ENCODE data around the gene MAU2. TPM values are rescaled to one million over a fixed set of nuclear protein-coding genes. Genes with fewer than 3 reads are reported as not detected.

Gene MAU2
- total and polyA plus RNA-seq, 3 experiments from 2014 or later, result 27.6 to 59.4 (median 52.3) TPM

DNA sequence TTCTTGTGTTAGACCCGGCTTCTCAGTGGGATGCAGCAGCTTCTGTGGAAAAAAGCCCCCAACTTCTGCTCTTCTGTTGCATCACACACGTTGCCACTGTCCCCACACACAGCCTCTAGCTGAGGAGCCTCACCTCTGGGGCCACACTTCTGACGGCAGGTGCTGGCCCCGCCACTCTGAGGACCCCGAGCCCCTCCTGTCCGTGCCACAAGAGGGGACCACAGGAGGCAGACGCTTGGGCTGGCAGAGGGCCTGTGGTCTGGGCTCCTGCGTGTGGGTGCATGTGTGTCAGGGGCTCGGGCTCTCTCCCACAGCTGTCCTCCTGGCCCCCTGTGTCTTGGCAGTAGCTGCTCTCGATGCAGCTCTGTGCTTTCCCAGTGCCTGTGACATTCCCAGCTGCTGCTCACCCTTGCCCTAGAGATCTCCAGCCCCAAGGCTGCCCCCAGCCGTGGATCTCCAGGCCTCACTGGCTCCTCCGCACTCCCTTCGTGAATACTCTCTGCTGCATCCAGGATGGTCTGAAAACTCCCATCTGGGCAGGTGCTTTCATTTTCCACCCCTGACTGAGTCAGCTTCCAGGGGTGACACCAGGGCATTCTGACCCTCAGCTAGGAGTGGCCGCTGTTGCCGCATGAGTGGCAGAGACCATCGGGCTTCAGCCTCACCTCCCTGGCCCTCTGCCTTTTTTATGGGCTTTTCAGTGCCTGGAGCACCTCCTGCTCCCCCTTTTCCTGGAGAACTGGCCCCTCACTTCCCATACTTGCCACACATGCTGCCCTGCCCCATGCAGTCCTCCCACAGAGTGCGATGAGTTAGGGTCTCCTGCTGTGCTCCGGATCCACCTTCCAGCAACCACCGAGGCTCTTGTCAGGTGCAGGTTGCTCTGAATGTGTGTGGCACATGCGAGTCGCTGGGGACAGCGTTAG lies 13.7 kb downstream of the MAU2 start:
- H3K36me3 Mint-ChIP-seq, result peaks cover 0 to 79% (median 10%) of the 10 kb centered on the region in 3 donors
- CTCF ChIA-PET, result no interaction called here
- peak overlapping the region in 2 of 8 donors; percentile 33 to 92 for H3K27ac Mint-ChIP-seq
- no peak overlapping the region for H3K4me3 ChIP-seq (ENCODE audit: low read length)
- no peaks in the 10 kb centered on the region for H3K9me3 Mint-ChIP-seq
- H3K4me1 ChIP-seq (ENCODE audit: insufficient read depth, low read length), result no peaks in the 10 kb centered on the region
- no peaks in the 10 kb centered on the region for H3K9me3 ChIP-seq (ENCODE audit: low read length)
- H3K4me1 Mint-ChIP-seq, result peaks cover 7 to 15% (median 9%) of the 10 kb centered on the region in 3 donors
- H3K27me3 Mint-ChIP-seq, result no peaks in the 10 kb centered on the region
- no peak overlapping the region for H3K4me3 Mint-ChIP-seq
- peaks cover 30% of the 10 kb centered on the region for H3K36me3 ChIP-seq (ENCODE audit: insufficient read depth, low read length)
- no peak for DNase-seq
- no peak overlapping the region for H3K27ac ChIP-seq (ENCODE audit: low read depth, low read length)
- no peaks in the 10 kb centered on the region for H3K27me3 ChIP-seq (ENCODE audit: insufficient read depth, low read length, poor library complexity, severe bottlenecking)
- POLR2A ChIA-PET, result no interaction called here

DNA sequence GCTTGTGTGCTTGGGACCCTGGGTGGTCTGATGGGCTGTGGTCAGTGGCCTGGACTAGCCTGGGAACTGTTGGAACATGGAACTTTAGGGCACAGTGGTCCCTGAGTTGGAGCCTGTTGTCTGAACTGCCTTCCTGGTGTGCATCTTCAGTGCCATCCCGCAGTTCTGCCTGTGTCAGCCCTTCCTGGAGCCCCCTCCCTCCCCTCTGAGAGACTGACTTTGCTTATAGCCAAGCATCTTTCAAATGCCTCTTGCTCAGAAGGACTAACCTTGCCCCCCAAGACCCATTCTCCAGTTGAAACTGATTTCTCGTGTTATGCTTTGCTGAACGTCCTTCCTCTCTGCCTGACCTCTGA lies 14.3 kb downstream of the MAU2 start:
- ChIA-PET CTCF (no interaction called here), POLR2A (no interaction called here)
- no peak overlapping the region for H3K4me3 ChIP-seq (ENCODE audit: low read length)
- no peaks in the 10 kb centered on the region for H3K4me1 ChIP-seq (ENCODE audit: insufficient read depth, low read length)
- no peaks in the 10 kb centered on the region for H3K9me3 ChIP-seq (ENCODE audit: low read length)
- Mint-ChIP-seq H3K27ac (peak overlapping the region in 3 of 8 donors; percentile 19 to 76 (median 70)), H3K4me1 (peaks cover 5 to 13% (median 8%) of the 10 kb centered on the region in 3 donors), H3K36me3 (peaks cover 0 to 77% (median 8%) of the 10 kb centered on the region in 3 donors), H3K4me3 (no peak overlapping the region), H3K27me3 (no peaks in the 10 kb centered on the region), H3K9me3 (no peaks in the 10 kb centered on the region)
- H3K27ac ChIP-seq (ENCODE audit: low read depth, low read length), result no peak overlapping the region
- H3K36me3 ChIP-seq (ENCODE audit: insufficient read depth, low read length), result peaks cover 30% of the 10 kb centered on the region
- H3K27me3 ChIP-seq (ENCODE audit: insufficient read depth, low read length, poor library complexity, severe bottlenecking), result no peaks in the 10 kb centered on the region
- no peak for DNase-seq

DNA sequence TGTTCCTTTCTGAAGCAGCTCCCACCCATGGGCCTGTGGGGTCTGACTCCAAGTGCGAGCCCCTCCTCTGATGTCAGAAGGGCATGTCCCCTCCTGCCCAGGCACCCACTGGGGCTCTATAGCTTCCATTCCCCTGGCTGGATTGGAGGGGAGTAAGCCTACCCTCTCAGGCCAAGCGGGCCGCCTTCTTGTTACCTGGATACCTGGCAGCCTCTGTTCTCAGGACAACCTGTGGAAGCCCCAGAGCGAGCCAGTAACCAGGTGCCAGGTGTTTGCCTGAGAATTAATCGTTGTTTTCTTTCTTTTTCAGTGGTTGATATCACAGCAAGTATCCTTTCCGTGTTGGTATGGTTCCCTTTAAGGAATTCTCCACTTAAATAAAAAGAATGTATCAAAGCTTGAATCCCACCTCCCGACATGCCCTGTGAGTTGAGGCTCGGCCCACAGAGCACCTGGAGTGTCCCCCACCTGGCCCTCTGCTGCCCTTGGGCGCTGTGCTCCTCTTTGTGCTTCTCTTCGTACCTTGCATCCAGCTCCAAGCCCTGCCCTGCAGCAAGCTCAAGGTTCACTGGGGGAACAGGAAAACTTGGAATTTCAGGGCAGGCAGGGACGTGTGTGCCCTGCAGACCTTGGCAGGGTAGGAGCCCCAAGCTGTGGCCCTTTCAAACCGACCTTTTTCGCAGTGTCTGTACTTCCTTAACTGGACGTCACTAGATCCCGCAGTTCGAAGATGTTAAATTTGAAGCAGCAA lies 15.0 kb downstream of the MAU2 start:
- Histone ChIP-seq H3K27ac (ENCODE audit: low read depth, low read length) (no peak overlapping the region), H3K4me3 (ENCODE audit: low read length) (no peak overlapping the region), H3K9me3 (ENCODE audit: low read length) (no peaks in the 10 kb centered on the region), H3K27me3 (ENCODE audit: insufficient read depth, low read length, poor library complexity, severe bottlenecking) (no peaks in the 10 kb centered on the region), H3K4me1 (ENCODE audit: insufficient read depth, low read length) (no peaks in the 10 kb centered on the region), H3K36me3 (ENCODE audit: insufficient read depth, low read length) (peaks cover 30% of the 10 kb centered on the region)
- H3K4me3 Mint-ChIP-seq, result no peak overlapping the region
- POLR2A ChIA-PET, result no interaction called here
- DNase-seq, result no peak
- CTCF ChIA-PET, result interaction anchor here (1.0 kb wide), 1 partner anchor 155 kb away, joined by 3 read pairs; no protein-coding TSS in a partner anchor
- no peaks in the 10 kb centered on the region for H3K27me3 Mint-ChIP-seq
- H3K27ac Mint-ChIP-seq, result peak overlapping the region in 2 of 8 donors; percentile 19 to 63
- peaks cover 0 to 75% (median 8%) of the 10 kb centered on the region in 3 donors for H3K36me3 Mint-ChIP-seq
- no peaks in the 10 kb centered on the region for H3K9me3 Mint-ChIP-seq
- H3K4me1 Mint-ChIP-seq, result peaks cover 5 to 13% (median 8%) of the 10 kb centered on the region in 3 donors

DNA sequence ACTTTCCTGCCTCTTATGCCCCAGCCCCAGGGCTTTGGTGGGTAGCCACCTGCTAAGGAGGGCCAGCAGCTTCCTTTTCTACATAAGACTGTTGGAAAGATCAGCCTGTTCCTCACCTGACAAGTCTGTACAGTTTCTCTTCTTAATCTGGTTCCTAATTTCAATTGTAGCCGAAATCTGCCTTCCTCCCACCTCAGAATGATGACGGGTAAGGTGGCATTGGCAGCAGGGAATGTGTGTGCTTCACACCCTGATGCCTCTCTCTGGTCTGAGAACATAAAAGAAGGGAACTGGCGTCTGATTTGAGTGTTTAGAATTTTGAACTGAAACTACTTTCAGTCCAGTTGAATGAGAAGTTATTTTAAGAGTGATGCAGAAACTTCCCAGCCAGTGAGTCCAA lies 16.0 kb downstream of the MAU2 start:
- H3K27ac Mint-ChIP-seq, result no peak overlapping the region
- H3K27ac ChIP-seq (ENCODE audit: low read depth, low read length), result no peak overlapping the region
- POLR2A ChIA-PET, result interaction anchor here (0.6 kb wide), 1 partner anchor 22 kb away, joined by 3 read pairs; no protein-coding TSS in a partner anchor
- H3K36me3 ChIP-seq (ENCODE audit: insufficient read depth, low read length), result peaks cover 34% of the 10 kb centered on the region
- H3K4me1 ChIP-seq (ENCODE audit: insufficient read depth, low read length), result no peaks in the 10 kb centered on the region
- H3K27me3 Mint-ChIP-seq, result no peaks in the 10 kb centered on the region
- H3K4me1 Mint-ChIP-seq, result peaks cover 3 to 13% (median 7%) of the 10 kb centered on the region in 3 donors
- no peaks in the 10 kb centered on the region for H3K9me3 Mint-ChIP-seq
- CTCF ChIA-PET, result interaction anchor here (1.5 kb wide), 1 partner anchor 11 kb away, joined by 4 read pairs; no protein-coding TSS in a partner anchor
- no peak overlapping the region for H3K4me3 ChIP-seq (ENCODE audit: low read length)
- H3K9me3 ChIP-seq (ENCODE audit: low read length), result no peaks in the 10 kb centered on the region
- DNase-seq, result no peak
- no peaks in the 10 kb centered on the region for H3K27me3 ChIP-seq (ENCODE audit: insufficient read depth, low read length, poor library complexity, severe bottlenecking)
- peaks cover 0 to 80% (median 10%) of the 10 kb centered on the region in 3 donors for H3K36me3 Mint-ChIP-seq
- H3K4me3 Mint-ChIP-seq, result no peak overlapping the region

DNA sequence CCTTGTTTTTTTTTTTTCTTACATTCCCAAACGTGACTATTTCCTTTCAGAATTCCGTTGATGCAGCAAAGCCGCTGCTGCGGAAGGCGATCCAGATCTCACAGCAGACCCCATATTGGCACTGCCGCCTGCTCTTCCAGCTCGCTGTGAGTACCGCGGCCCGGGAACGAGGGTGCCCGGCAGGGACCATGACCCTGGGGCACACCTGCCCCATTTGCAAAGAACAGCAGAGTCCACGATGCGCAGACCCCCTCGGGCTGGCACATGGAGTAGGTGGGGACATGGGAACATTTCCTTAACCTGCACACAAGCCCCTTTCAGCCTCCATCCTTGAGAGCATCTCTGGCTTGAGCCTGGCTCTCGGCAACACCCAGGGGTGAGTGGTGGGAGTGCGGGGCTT lies 16.5 kb downstream of the MAU2 start:
- Mint-ChIP-seq H3K36me3 (peaks cover 0 to 80% (median 10%) of the 10 kb centered on the region in 3 donors), H3K27me3 (no peaks in the 10 kb centered on the region), H3K27ac (no peak overlapping the region), H3K4me3 (no peak overlapping the region), H3K4me1 (peaks cover 0 to 9% (median 7%) of the 10 kb centered on the region in 3 donors), H3K9me3 (no peaks in the 10 kb centered on the region)
- Histone ChIP-seq H3K27ac (ENCODE audit: low read depth, low read length) (no peak overlapping the region), H3K36me3 (ENCODE audit: insufficient read depth, low read length) (peaks cover 34% of the 10 kb centered on the region), H3K27me3 (ENCODE audit: insufficient read depth, low read length, poor library complexity, severe bottlenecking) (no peaks in the 10 kb centered on the region), H3K4me3 (ENCODE audit: low read length) (no peak overlapping the region), H3K4me1 (ENCODE audit: insufficient read depth, low read length) (no peaks in the 10 kb centered on the region), H3K9me3 (ENCODE audit: low read length) (no peaks in the 10 kb centered on the region)
- no peak for DNase-seq
- CTCF ChIA-PET, result interaction anchor here (1.5 kb wide), 1 partner anchor 12 kb away, joined by 4 read pairs; no protein-coding TSS in a partner anchor
- POLR2A ChIA-PET, result interaction anchor here (0.6 kb wide), 1 partner anchor 22 kb away, joined by 3 read pairs; no protein-coding TSS in a partner anchor

DNA sequence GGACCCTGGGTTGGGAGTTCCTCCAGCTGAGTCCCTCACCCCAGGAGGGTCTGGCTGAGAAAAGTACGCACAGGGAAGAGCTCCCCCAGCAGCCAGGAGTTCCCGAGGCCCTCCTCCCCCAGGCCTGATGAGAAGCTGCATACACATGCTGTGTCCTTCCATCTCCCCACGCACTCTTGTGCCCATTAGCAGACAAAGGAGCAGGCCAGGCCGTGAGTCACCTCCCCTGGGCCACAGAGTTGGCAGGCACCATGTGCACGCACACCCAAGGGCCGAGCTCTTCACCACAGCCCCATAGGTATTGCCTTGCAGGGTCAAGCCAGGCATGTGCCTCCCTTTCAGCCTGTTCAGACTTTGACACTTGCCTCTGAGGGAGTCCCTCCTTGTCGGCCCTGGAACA lies 17.5 kb downstream of the MAU2 start:
- CTCF ChIA-PET, result interaction anchor here (1.0 kb wide), 1 partner anchor 26 kb away, joined by 3 read pairs; no protein-coding TSS in a partner anchor

DNA sequence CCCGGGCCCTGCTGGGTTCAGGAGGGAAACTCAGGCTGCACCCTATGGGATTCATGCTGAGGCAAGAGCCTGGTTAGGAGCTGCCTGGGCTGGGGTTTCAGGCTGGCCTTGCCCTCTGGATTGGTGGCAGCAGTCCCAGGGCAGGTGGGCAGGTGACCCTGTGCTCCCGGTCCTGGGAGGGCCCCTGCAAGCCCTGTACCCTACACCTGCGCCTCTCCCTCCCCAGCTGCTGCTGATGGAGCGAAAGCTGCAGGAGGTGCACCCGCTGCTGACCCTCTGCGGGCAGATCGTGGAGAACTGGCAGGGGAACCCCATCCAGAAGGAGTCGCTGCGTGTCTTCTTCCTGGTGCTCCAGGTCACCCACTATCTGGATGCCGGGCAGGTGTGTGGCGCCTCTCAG lies 20.4 kb downstream of the MAU2 start:
- Histone ChIP-seq H3K4me1 (ENCODE audit: insufficient read depth, low read length) (no peaks in the 10 kb centered on the region), H3K27ac (ENCODE audit: low read depth, low read length) (no peak overlapping the region), H3K4me3 (ENCODE audit: low read length) (no peak overlapping the region), H3K36me3 (ENCODE audit: insufficient read depth, low read length) (peaks cover 59% of the 10 kb centered on the region), H3K27me3 (ENCODE audit: insufficient read depth, low read length, poor library complexity, severe bottlenecking) (no peaks in the 10 kb centered on the region), H3K9me3 (ENCODE audit: low read length) (no peaks in the 10 kb centered on the region)
- H3K9me3 Mint-ChIP-seq, result no peaks in the 10 kb centered on the region
- no peak overlapping the region for H3K4me3 Mint-ChIP-seq
- DNase-seq, result no peak
- H3K27ac Mint-ChIP-seq, result no peak overlapping the region
- no peaks in the 10 kb centered on the region for H3K27me3 Mint-ChIP-seq
- ChIA-PET CTCF (no interaction called here), POLR2A (no interaction called here)
- peaks cover 0 to 2% (median 0%) of the 10 kb centered on the region in 3 donors for H3K4me1 Mint-ChIP-seq
- peaks cover 3 to 81% (median 13%) of the 10 kb centered on the region in 3 donors for H3K36me3 Mint-ChIP-seq

More for the DNA sequence above, 17.5 kb downstream of the MAU2 start:
- H3K27me3 Mint-ChIP-seq, result no peaks in the 10 kb centered on the region
- POLR2A ChIA-PET, result no interaction called here
- no peaks in the 10 kb centered on the region for H3K27me3 ChIP-seq (ENCODE audit: insufficient read depth, low read length, poor library complexity, severe bottlenecking)
- no peaks in the 10 kb centered on the region for H3K4me1 ChIP-seq (ENCODE audit: insufficient read depth, low read length)
- no peak overlapping the region for H3K4me3 Mint-ChIP-seq
- peaks cover 0 to 82% (median 10%) of the 10 kb centered on the region in 3 donors for H3K36me3 Mint-ChIP-seq
- peaks cover 0 to 9% (median 7%) of the 10 kb centered on the region in 3 donors for H3K4me1 Mint-ChIP-seq
- DNase-seq, result no peak
- no peaks in the 10 kb centered on the region for H3K9me3 ChIP-seq (ENCODE audit: low read length)
- no peak overlapping the region for H3K4me3 ChIP-seq (ENCODE audit: low read length)
- H3K36me3 ChIP-seq (ENCODE audit: insufficient read depth, low read length), result peaks cover 37% of the 10 kb centered on the region
- peak overlapping the region in 1 of 8 donors; percentile 56 for H3K27ac Mint-ChIP-seq
- H3K27ac ChIP-seq (ENCODE audit: low read depth, low read length), result no peak overlapping the region
- H3K9me3 Mint-ChIP-seq, result no peaks in the 10 kb centered on the region

Measured in CD8-positive, alpha-beta memory T cell (primary cell).